Smooth muscle cell (in vitro differentiated cells): ENCODE results near the gene LNP1. TPM values are rescaled to one million over a fixed set of nuclear protein-coding genes. Genes with fewer than 3 reads are reported as not detected.
"Not testable (repeated sequence)": the region's sequence is repeated elsewhere in the genome, so short reads cannot be mapped to it uniquely, and the experiment has no call there.

ENCODE experiments used
- DNase-seq: peaks from one replicate; lab custom pipeline; 2025; ENCODE audit not compliant: unreplicated experiment; lab: John Stamatoyannopoulos, UW
- H2AFZ ChIP-seq: fragments of 200-600 bp; sonication (generic); 2 replicates; pipeline ENCODE4 v1.6.0; 2016; ENCODE audit warnings: antibody characterized with exemption, low read depth, mild to moderate bottlenecking
- H3F3A ChIP-seq: fragments of 200-600 bp; sonication (generic); 2 replicates; pipeline ENCODE4 v1.6.0; 2017; ENCODE audit warnings: antibody characterized with exemption, low read depth
- H3K27ac ChIP-seq: fragments of 200-600 bp; sonication (generic); 2 replicates; pipeline ENCODE4 v1.5.1; 2016; ENCODE audit warnings: low read depth, mild to moderate bottlenecking
- H3K27me3 ChIP-seq: fragments of 200-600 bp; sonication (generic); 2 replicates; pipeline ENCODE4 v1.6.1; 2016; ENCODE audit warnings: low read depth, mild to moderate bottlenecking
- H3K36me3 ChIP-seq: fragments of 200-600 bp; sonication (generic); 2 replicates; pipeline ENCODE4 v1.5.1; 2016; ENCODE audit warnings: low read depth
- H3K4me1 ChIP-seq: fragments of 200-600 bp; sonication (generic); 2 replicates; pipeline ENCODE4 v1.5.1; 2016; ENCODE audit warnings: low read depth
- H3K4me2 ChIP-seq: fragments of 200-600 bp; sonication (generic); 2 replicates; pipeline ENCODE4 v1.6.0; 2016; ENCODE audit warnings: mild to moderate bottlenecking
- H3K4me3 ChIP-seq: fragments of 200-600 bp; sonication (generic); 2 replicates; pipeline ENCODE4 v1.5.1; 2016; ENCODE audit warnings: mild to moderate bottlenecking
- H3K79me2 ChIP-seq: fragments of 200-600 bp; sonication (generic); 2 replicates; pipeline ENCODE4 v1.6.0; 2016; ENCODE audit warnings: low read depth, mild to moderate bottlenecking
- H3K9ac ChIP-seq: fragments of 200-600 bp; sonication (generic); 2 replicates; pipeline ENCODE4 v1.6.0; 2016; ENCODE audit warnings: low read depth
- H3K9me3 ChIP-seq: fragments of 200-600 bp; sonication (generic); replicated peaks from 2 replicates; pipeline ENCODE4 v1.5.1; 2016; ENCODE audit warnings: low read depth
- H4K20me1 ChIP-seq: fragments of 200-600 bp; sonication (generic); 2 replicates; pipeline ENCODE4 v1.6.0; 2016; ENCODE audit warnings: low read depth
- CTCF ChIP-seq: fragments of 200-600 bp; sonication (generic); IDR thresholded peaks from 2 replicates; pipeline ENCODE4 v1.5.1; 2017; ENCODE audit warnings: borderline replicate concordance, mild to moderate bottlenecking, antibody characterized with exemption; ENCODE audit not compliant: insufficient read depth, poor library complexity, severe bottlenecking
- WGBS: methylation state at CpG from one replicate; pipeline ENCODE4 v1.1.7; 2016; ENCODE audit warnings: low lambda C conversion rate; 5-methylcytosine and 5-hydroxymethylcytosine counted together
- polyA plus RNA-seq: library from polyadenylated mRNA; unstranded; fragments of >200 nt; fragmentation: Nextera tagmentation; extraction: Ambion mirVana; gene quantifications from 2 replicates; pipeline ENCODE4 v1.2.1, GENCODE V29; 2016
- total RNA-seq: library from RNA; depleted of rRNA; stranded (reverse); fragments of >200 nt; gene quantifications from 2 replicates; pipeline ENCODE4 v1.2.3, GENCODE V29; 2014

The LNP1 gene
- total and polyA plus RNA-seq, 2 experiments from 2014 or later, result 3.1 to 4.3 TPM

GRCh38 chr3:100471444-100471843 is 70.1 kb downstream of the LNP1 start:
- no peak for DNase-seq
- H3K9ac ChIP-seq, result no peak overlapping the region
- H3K4me2 ChIP-seq, result no peak overlapping the region
- H4K20me1 ChIP-seq, result no peaks in the 10 kb centered on the region
- TF ChIP-seq CTCF, result no peak
- no peaks in the 10 kb centered on the region for H3K27me3 ChIP-seq
- no peaks in the 10 kb centered on the region for H3K4me1 ChIP-seq
- H2AFZ ChIP-seq, result no peak overlapping the region
- 80% methylated on average over 2 of the region's 2 CpGs for WGBS
- H3K79me2 ChIP-seq, result no peaks in the 10 kb centered on the region
- peaks cover 4% of the 10 kb centered on the region for H3K9me3 ChIP-seq
- no peaks in the 10 kb centered on the region for H3F3A ChIP-seq
- H3K4me3 ChIP-seq, result no peak overlapping the region
- no peaks in the 10 kb centered on the region for H3K36me3 ChIP-seq
- no peak overlapping the region for H3K27ac ChIP-seq

GRCh38 chr3:100477851-100478360 is 76.6 kb downstream of the LNP1 start:
- H3K79me2 ChIP-seq, H3K4me1 ChIP-seq, H3K4me2 ChIP-seq, H3K9me3 ChIP-seq, H4K20me1 ChIP-seq, H3K27ac ChIP-seq, H2AFZ ChIP-seq, DNase-seq, H3K9ac ChIP-seq, H3F3A ChIP-seq, H3K27me3 ChIP-seq, H3K4me3 ChIP-seq, H3K36me3 ChIP-seq: not testable (repeated sequence)
- WGBS, result 96% methylated on average over 12 of the region's 32 CpGs

DNA sequence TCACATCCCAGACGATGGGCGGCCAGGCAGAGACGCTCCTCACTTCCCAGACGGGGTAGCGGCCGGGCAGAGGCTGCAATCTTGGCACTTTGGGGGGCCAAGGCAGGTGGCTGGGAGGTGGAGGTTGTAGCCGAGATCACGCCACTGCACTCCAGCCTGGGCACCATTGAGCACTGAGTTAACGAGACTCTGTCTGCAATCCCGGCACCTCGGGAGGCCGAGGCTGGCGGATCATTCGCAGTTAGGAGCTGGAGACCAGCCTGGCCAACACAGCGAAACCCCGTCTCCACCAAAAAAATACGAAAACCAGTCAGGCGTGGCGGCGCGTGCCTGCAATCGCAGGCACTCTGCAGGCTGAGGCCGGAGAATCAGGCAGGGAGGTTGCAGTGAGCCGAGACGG is 77.2 kb downstream of the LNP1 start:
- H3K4me3 ChIP-seq, H3F3A ChIP-seq, H3K9me3 ChIP-seq, H3K9ac ChIP-seq, H4K20me1 ChIP-seq, H3K27me3 ChIP-seq, H3K36me3 ChIP-seq, H3K79me2 ChIP-seq, H2AFZ ChIP-seq, H3K4me1 ChIP-seq, H3K4me2 ChIP-seq, DNase-seq, H3K27ac ChIP-seq: not testable (repeated sequence)
- 94% methylated on average over 25 of the region's 25 CpGs for WGBS

- no peaks in the 10 kb centered on the region for H3K27me3 ChIP-seq
- H3K36me3 ChIP-seq, result no peaks in the 10 kb centered on the region
- H2AFZ ChIP-seq, result no peak overlapping the region
- TF ChIP-seq CTCF, result no peak
- no peaks in the 10 kb centered on the region for H3F3A ChIP-seq
- H3K9ac ChIP-seq, result no peak overlapping the region
- no peak for DNase-seq
- H4K20me1 ChIP-seq, result no peaks in the 10 kb centered on the region
- H3K4me3 ChIP-seq, result no peak overlapping the region
- H3K27ac ChIP-seq, result no peak overlapping the region
- no peaks in the 10 kb centered on the region for H3K79me2 ChIP-seq
- H3K4me2 ChIP-seq, result no peak overlapping the region
- WGBS, result 94% methylated on average over 5 of the region's 5 CpGs
- H3K4me1 ChIP-seq, result no peaks in the 10 kb centered on the region
- H3K9me3 ChIP-seq, result no peaks in the 10 kb centered on the region
Measured at GRCh38 chr3:100480081-100480480, 78.7 kb downstream of the LNP1 start.

- Histone ChIP-seq H3K27me3 (no peaks in the 10 kb centered on the region), H3K27ac (no peak overlapping the region), H3K4me3 (no peak overlapping the region), H3K79me2 (no peaks in the 10 kb centered on the region), H3K9ac (no peak overlapping the region), H2AFZ (no peak overlapping the region), H4K20me1 (no peaks in the 10 kb centered on the region), H3K4me2 (no peak overlapping the region), H3K4me1 (no peaks in the 10 kb centered on the region), H3K9me3 (no peaks in the 10 kb centered on the region), H3F3A (no peaks in the 10 kb centered on the region), H3K36me3 (no peaks in the 10 kb centered on the region)
- DNase-seq, result no peak
- no peak for TF ChIP-seq CTCF
- WGBS, result 79% methylated on average over 2 of the region's 2 CpGs
Measured at GRCh38 chr3:100482176-100482575, 80.8 kb downstream of the LNP1 start.
